Measurements from ENCODE around the gene CDH18. TPM values are rescaled to one million over a fixed set of nuclear protein-coding genes. Genes with fewer than 3 reads are reported as not detected.

CDH18 gene
- total and polyA plus RNA-seq, 2 of the 13 experiments (the other 11 are each of a cell fraction or from before 2014, with no cell fraction given): not detected

DNA sequence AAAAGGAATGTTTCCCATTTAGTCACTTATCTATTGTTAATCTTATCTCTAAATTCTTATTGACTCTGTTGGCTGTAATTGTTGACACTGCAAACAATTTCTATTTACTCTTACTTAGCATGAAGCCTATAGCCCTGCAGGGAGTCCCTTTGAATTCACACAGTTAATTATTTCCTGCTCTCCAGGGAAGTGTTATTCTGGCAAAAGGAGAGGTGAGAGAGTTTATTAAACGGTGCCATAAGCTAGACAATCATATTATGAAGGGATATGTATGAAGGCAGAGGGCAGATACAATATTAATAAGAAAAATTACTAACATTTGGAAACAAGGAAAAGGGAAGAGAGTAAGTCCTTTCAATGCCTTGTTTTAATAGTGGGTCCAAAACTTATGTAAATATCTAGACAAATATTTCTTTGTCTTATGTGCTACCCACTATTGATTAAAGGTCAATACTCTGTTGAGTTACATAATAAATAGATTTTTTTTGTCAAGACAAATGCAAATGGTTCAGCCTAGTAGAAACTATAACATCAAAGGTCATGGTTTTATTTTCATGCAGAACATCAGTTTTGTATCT, 107.1 kb downstream of the CDH18 start (continued):
- TF ChIP-seq, protein P1, sequence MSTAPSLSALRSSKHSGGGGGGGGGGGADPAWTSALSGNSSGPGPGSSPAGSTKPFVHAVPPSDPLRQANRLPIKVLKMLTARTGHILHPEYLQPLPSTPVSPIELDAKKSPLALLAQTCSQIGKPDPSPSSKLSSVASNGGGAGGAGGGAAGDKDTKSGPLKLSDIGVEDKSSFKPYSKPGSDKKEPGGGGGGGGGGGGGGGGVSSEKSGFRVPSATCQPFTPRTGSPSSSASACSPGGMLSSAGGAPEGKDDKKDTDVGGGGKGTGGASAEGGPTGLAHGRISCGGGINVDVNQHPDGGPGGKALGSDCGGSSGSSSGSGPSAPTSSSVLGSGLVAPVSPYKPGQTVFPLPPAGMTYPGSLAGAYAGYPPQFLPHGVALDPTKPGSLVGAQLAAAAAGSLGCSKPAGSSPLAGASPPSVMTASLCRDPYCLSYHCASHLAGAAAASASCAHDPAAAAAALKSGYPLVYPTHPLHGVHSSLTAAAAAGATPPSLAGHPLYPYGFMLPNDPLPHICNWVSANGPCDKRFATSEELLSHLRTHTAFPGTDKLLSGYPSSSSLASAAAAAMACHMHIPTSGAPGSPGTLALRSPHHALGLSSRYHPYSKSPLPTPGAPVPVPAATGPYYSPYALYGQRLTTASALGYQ (CRISPR knock-in tag; IDR thresholded peaks at IDR 0.05): peak; percentile 91
- no peak for TF ChIP-seq PAX8 (CRISPR knock-in tag; IDR thresholded peaks at IDR 0.05; ENCODE audit: borderline replicate concordance)
- TF ChIP-seq GZF1 (CRISPR knock-in tag; IDR thresholded peaks at IDR 0.05): no peak
- no peak for TF ChIP-seq ZNF816 (CRISPR knock-in tag; IDR thresholded peaks at IDR 0.05; ENCODE audit: borderline replicate concordance)
- no peak for TF ChIP-seq SP140L (CRISPR knock-in tag; IDR thresholded peaks at IDR 0.05; ENCODE audit: borderline replicate concordance)
- no peak for TF ChIP-seq ZNF782 (CRISPR knock-in tag; IDR thresholded peaks at IDR 0.05; ENCODE audit: borderline replicate concordance)
- no peak for TF ChIP-seq ZNF776 (CRISPR knock-in tag; IDR thresholded peaks at IDR 0.05)
- no peak for TF ChIP-seq ZNF674 (CRISPR knock-in tag; IDR thresholded peaks at IDR 0.05; ENCODE audit: low read depth)
- no peak for TF ChIP-seq ZMYM2 (CRISPR knock-in tag; IDR thresholded peaks at IDR 0.05)
- no peak for TF ChIP-seq SYNCRIP (IDR thresholded peaks at IDR 0.05; ENCODE audit: insufficient read depth, low read depth, low read length)
- no peak for TF ChIP-seq TFAP4 (IDR thresholded peaks at IDR 0.05; ENCODE audit: borderline replicate concordance, low read depth)
- TF ChIP-seq WIZ (CRISPR knock-in tag; IDR thresholded peaks at IDR 0.05): no peak
- TF ChIP-seq TSC22D2 (CRISPR knock-in tag; IDR thresholded peaks at IDR 0.05; ENCODE audit: borderline replicate concordance): no peak
- TF ChIP-seq GATAD2A (CRISPR knock-in tag; IDR thresholded peaks at IDR 0.05): peak; percentile 77
- no peak for TF ChIP-seq ZNF724P (CRISPR knock-in tag; IDR thresholded peaks at IDR 0.05; ENCODE audit: borderline replicate concordance)
- no peak for TF ChIP-seq SMARCE1 (IDR thresholded peaks at IDR 0.05; ENCODE audit: borderline replicate concordance)
- TF ChIP-seq MAFK (conservative IDR thresholded peaks at IDR 0.05 in 1 of 2, IDR thresholded peaks at IDR 0.05 in 1 of 2; ENCODE audit: low read length in 2 of 2): peak in 1 of 2 experiments; percentile 17; a peak in 1 of 4 replicates
- TF ChIP-seq ZNF747 (CRISPR knock-in tag; IDR thresholded peaks at IDR 0.05; ENCODE audit: borderline replicate concordance): no peak
- TF ChIP-seq HMG20A (CRISPR knock-in tag; IDR thresholded peaks at IDR 0.05; ENCODE audit: borderline replicate concordance): peak; percentile 88; the same call in 1 of the 2 replicates
- TF ChIP-seq ONECUT2 (CRISPR knock-in tag; IDR thresholded peaks at IDR 0.05): peak; percentile 67; the same call in 1 of the 2 replicates
- TF ChIP-seq SOX6 (IDR thresholded peaks at IDR 0.05): no peak
- peak; percentile 89 for TF ChIP-seq SOX6 (CRISPR knock-in tag; IDR thresholded peaks at IDR 0.05)
- TF ChIP-seq ZNF710 (CRISPR knock-in tag; IDR thresholded peaks at IDR 0.05; ENCODE audit: borderline replicate concordance): no peak
- TF ChIP-seq CHCHD3 (CRISPR knock-in tag; IDR thresholded peaks at IDR 0.05): no peak
- TF ChIP-seq THAP7 (CRISPR knock-in tag; IDR thresholded peaks at IDR 0.05): no peak
- no peak for TF ChIP-seq ZNF878 (CRISPR knock-in tag; IDR thresholded peaks at IDR 0.05)
- no peak for TF ChIP-seq ZNF225 (CRISPR knock-in tag; IDR thresholded peaks at IDR 0.05)
- TF ChIP-seq PHF21A (CRISPR knock-in tag; IDR thresholded peaks at IDR 0.05): no peak
